HepG2 (cell line): ENCODE results near the gene AMY2A. TPM values are rescaled to one million over a fixed set of nuclear protein-coding genes. Genes with fewer than 3 reads are reported as not detected.
"Not testable (repeated sequence)": the region's sequence is repeated elsewhere in the genome, so short reads cannot be mapped to it uniquely, and the experiment has no call there.

Experiments
- ATAC-seq: fragments of 200-7000 bp; cut with Tn5 transposase; 3 replicates; pipeline ENCODE4 v1.9.1; 2020; ENCODE audit warnings: mild to moderate bottlenecking, moderate library complexity
- BruUV-seq: library from RNA; stranded (reverse); fragments of 400-500 nt; replicated peaks from 2 replicates; lab custom pipeline; 2021; lab: Mats Ljungman, UMichigan
- CTCF ChIA-PET: fragments of 300-600 bp; formaldehyde crosslinking; extraction: SDS; loops from one replicate; lab custom pipeline; 2021; ENCODE audit warnings: low total read pairs, inconsistent platforms, low intra/inter-chr PET ratio; lab: Yijun Ruan, JAX
- POLR2A ChIA-PET: fragments of 350-600 bp; sonication (Branson Sonifier 250); formaldehyde crosslinking; loops from one replicate; lab custom pipeline; 2020; ENCODE audit warnings: antibody characterized with exemption, inconsistent platforms; lab: Yijun Ruan, JAX
- DNase-seq: peaks from one replicate; pipeline ENCODE4 v3.0.0-alpha.2; 2015; ENCODE audit warnings: low spot score
- FAIRE-seq: peaks from 3 replicates; lab custom pipeline; 2011; peaks lifted over from hg19 to GRCh38; lab: Jason Lieb, UNC
- H2AFZ ChIP-seq: one replicate; pipeline ENCODE4 v1.6.1; 2011; ENCODE audit warnings: low read length, inconsistent platforms
- H3K27ac ChIP-seq: fragments of 300-600 bp; 3 replicates; pipeline ENCODE4 v1.8.0; 2011; ENCODE audit warnings: mixed run types, mild to moderate bottlenecking, mixed read lengths, low read length, inconsistent platforms; ENCODE audit not compliant: insufficient read depth; ENCODE audit errors: extremely low read length
- H3K27me3 ChIP-seq, 2 experiments: fragments of 200-600 bp in 1 of 2; 2 replicates in 1 of 2; 3 replicates in 1 of 2; pipeline versions ENCODE4 v1.6.0 to v1.8.0; 2011; ENCODE audit warnings: low read length in 2 of 2, mild to moderate bottlenecking in 2 of 2, moderate library complexity in 2 of 2, inconsistent platforms in 1 of 2; ENCODE audit not compliant: insufficient read depth in 2 of 2, control insufficient read depth in 1 of 2
- H3K36me3 ChIP-seq, 2 experiments: fragments of 200-600 bp in 1 of 2; replicated peaks in 1 of 2; 2 replicates in 1 of 2; 3 replicates in 1 of 2; pipeline versions ENCODE4 v1.5.1 to v1.8.0; 2011; ENCODE audit warnings: low read length in 2 of 2, inconsistent platforms in 1 of 2; ENCODE audit not compliant: insufficient read depth in 2 of 2, control insufficient read depth in 1 of 2
- H3K4me1 ChIP-seq: 2 replicates; pipeline ENCODE4 v1.5.1; 2012; ENCODE audit warnings: low read length, inconsistent platforms; ENCODE audit not compliant: insufficient read depth
- H3K4me2 ChIP-seq: 2 replicates; pipeline ENCODE4 v1.6.0; 2011; ENCODE audit warnings: low read depth, low read length, inconsistent platforms
- H3K4me3 ChIP-seq, 3 experiments: fragments of 200-600 bp in 1 of 3; sonication (generic), shearing (Covaris generic) in 1 of 3; replicated peaks in 1 of 3; 2 replicates each; pipeline ENCODE4 v1.5.1; 2011 to 2016; ENCODE audit warnings: low read length in 3 of 3, inconsistent platforms in 2 of 3, low read depth in 2 of 3, mild to moderate bottlenecking in 2 of 3, control low read depth in 1 of 3, mixed read lengths in 1 of 3; ENCODE audit not compliant: insufficient read depth in 1 of 3
- H3K79me2 ChIP-seq: one replicate; pipeline ENCODE4 v1.6.1; 2011; ENCODE audit warnings: low read length, inconsistent platforms; ENCODE audit not compliant: insufficient read depth
- H3K9ac ChIP-seq: 2 replicates; pipeline ENCODE4 v1.6.0; 2011; ENCODE audit warnings: mild to moderate bottlenecking, low read depth, low read length, inconsistent platforms; ENCODE audit not compliant: insufficient read depth
- H3K9me3 ChIP-seq: 2 replicates; pipeline ENCODE4 v1.5.1; 2012; ENCODE audit warnings: mild to moderate bottlenecking, low read length
- H4K20me1 ChIP-seq: 2 replicates; pipeline ENCODE4 v1.6.0; 2011; ENCODE audit warnings: inconsistent platforms, mild to moderate bottlenecking, low read length, moderate library complexity; ENCODE audit not compliant: insufficient read depth
- WGBS: methylation state at CpG from one replicate; pipeline ENCODE4 v1.1.6; 2017; ENCODE audit warnings: low lambda C conversion rate; 5-methylcytosine and 5-hydroxymethylcytosine counted together
- in situ Hi-C: cut with HindIII; loops from 2 replicates; pipeline ENCODE4 v1.10.0; 2017; ENCODE audit warnings: low pct_unique_long_range_greater_than_20kb; ENCODE audit not compliant: extremely low pct_ligation_motif_present
- intact Hi-C: fragments of 100-400 bp; cut with micrococcal nuclease; formaldehyde crosslinking; loops from one replicate; pipeline ENCODE4 v1.10.0; 2022; ENCODE audit not compliant: unreplicated experiment
- polyA plus RNA-seq, 8 experiments: library from polyadenylated mRNA; depleted of rRNA in 3 of 8; stranded (reverse) in 7 of 8; unstranded in 1 of 8; fragments of >200 nt; fragmentation: Illumina TruSeq in 4 of 8; extraction: Trizol in 4 of 8; gene quantifications; 2 replicates each; pipeline versions ENCODE4 v1.2.1 to v1.2.3, GENCODE V29; 2011 to 2016; ENCODE audit warnings: low read depth in 4 of 8, missing spikeins in 1 of 8, mixed read lengths in 1 of 8; ENCODE audit not compliant: insufficient read depth in 1 of 8
- small RNA-seq, 3 experiments: library from RNA; depleted of rRNA; stranded (forward); fragments of <200 nt; gene quantifications; one replicate each; pipeline ENCODE3, GENCODE V24; 2012; ENCODE audit warnings: low read depth in 2 of 3, low replicate concordance in 1 of 3; ENCODE audit not compliant: insufficient read length in 3 of 3, insufficient read depth in 2 of 3
- total RNA-seq, 5 experiments: library from RNA; depleted of rRNA; stranded (reverse); fragments of >200 nt; fragmentation: Illumina TruSeq; extraction: Trizol; gene quantifications; 2 replicates each; pipeline ENCODE4 v1.2.3, GENCODE V29; 2016; ENCODE audit warnings: low read depth in 1 of 5

Gene AMY2A
- total and polyA plus RNA-seq, 2 of the 13 experiments (the other 11 are each of a cell fraction or from before 2014, with no cell fraction given), result not detected

DNA sequence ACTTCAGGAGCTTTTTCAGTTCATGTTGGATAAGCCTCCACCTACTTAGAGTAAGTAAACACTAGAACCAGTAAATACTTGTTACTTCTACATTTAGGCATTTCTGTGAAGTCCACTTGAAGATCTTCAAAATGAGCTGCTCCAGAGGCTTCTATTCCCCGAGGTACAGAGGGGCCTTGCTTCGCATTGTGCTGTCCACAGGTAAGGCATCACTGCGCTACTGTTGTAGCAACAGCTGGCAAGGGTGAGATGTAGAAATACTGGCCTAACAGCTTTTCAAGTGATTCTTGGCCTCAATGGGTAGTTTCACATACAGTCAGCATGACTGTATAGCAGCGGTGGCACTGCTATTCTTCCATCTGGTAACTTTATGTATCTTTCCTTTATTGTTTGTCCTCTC, 33.7 kb downstream of the AMY2A start:
- DNase-seq, FAIRE-seq, H2AFZ ChIP-seq, H3K4me3 ChIP-seq, H3K27me3 ChIP-seq, CTCF ChIA-PET, H3K9me3 ChIP-seq, ATAC-seq, H3K36me3 ChIP-seq, H3K4me2 ChIP-seq, POLR2A ChIA-PET, H3K27ac ChIP-seq, in situ Hi-C loops, BruUV-seq, H3K4me1 ChIP-seq, intact Hi-C loops, H4K20me1 ChIP-seq, H3K9ac ChIP-seq, H3K79me2 ChIP-seq: not testable (repeated sequence)
- no CpG with 5 or more reads among the region's 4 CpGs for WGBS

GRCh38 chr1:103654133-103654532, 36.9 kb downstream of the AMY2A start:
- BruUV-seq, H3K9ac ChIP-seq, H3K79me2 ChIP-seq, CTCF ChIA-PET, FAIRE-seq, POLR2A ChIA-PET, H3K36me3 ChIP-seq, H3K4me1 ChIP-seq, H3K9me3 ChIP-seq, H3K4me2 ChIP-seq, ATAC-seq, H3K27me3 ChIP-seq, H3K27ac ChIP-seq, in situ Hi-C loops, intact Hi-C loops, DNase-seq, H3K4me3 ChIP-seq, H4K20me1 ChIP-seq, H2AFZ ChIP-seq: not testable (repeated sequence)
- WGBS, result no CpG with 5 or more reads among the region's 6 CpGs

- H3K9me3 ChIP-seq, CTCF ChIA-PET, H2AFZ ChIP-seq, POLR2A ChIA-PET, BruUV-seq, H4K20me1 ChIP-seq, H3K9ac ChIP-seq, H3K4me2 ChIP-seq, H3K79me2 ChIP-seq, in situ Hi-C loops, H3K36me3 ChIP-seq, intact Hi-C loops, ATAC-seq, H3K4me1 ChIP-seq, DNase-seq, H3K4me3 ChIP-seq, FAIRE-seq, H3K27ac ChIP-seq, H3K27me3 ChIP-seq: not testable (repeated sequence)
- WGBS, result no CpG with 5 or more reads among the region's 5 CpGs
Observed at GRCh38 chr1:103655460-103655859, 38.2 kb downstream of the AMY2A start, which contains the start of gene AMY1A. Gene AMY1A, plus strand, starts transcription at chr1:103655760. Its CDS starts 571 bp downstream, at chr1:103656331.

Small RNA genes within 50 kb of the gene (small RNA-seq; reads per million reads assigned to genes)
- 0 reads per million in 3 experiments for gene AC105272.1

Other genes with a start within 250 kb of the AMY2A start
- 4.9 and 9.1 TPM in 2 replicates for gene RNPC3, start 91.7 kb upstream of the AMY2A start, total RNA-seq (2016; rRNA removed; fragmentation: Illumina TruSeq; extraction: Trizol)
- gene RNPC3, start 91.7 kb upstream of the AMY2A start, polyA plus RNA-seq (2011; rRNA removed), result 18.8 and 22.1 TPM in 2 replicates
- gene AMY2B, start 45.8 kb upstream of the AMY2A start, total RNA-seq (2016; rRNA removed; fragmentation: Illumina TruSeq; extraction: Trizol), result 0.18 and 1.3 TPM in 2 replicates
- 1.9 and 2.5 TPM in 2 replicates for gene AMY2B, start 45.8 kb upstream of the AMY2A start, polyA plus RNA-seq (2011; rRNA removed)
- gene AMY1A, start 38.3 kb downstream of the AMY2A start, total RNA-seq (2016; rRNA removed; fragmentation: Illumina TruSeq; extraction: Trizol), result not detected in 2 replicates
- gene AMY1A, start 38.3 kb downstream of the AMY2A start, polyA plus RNA-seq (2011; rRNA removed), result not detected in 2 replicates
- gene AMY1B, start 78.8 kb downstream of the AMY2A start, total RNA-seq (2016; rRNA removed; fragmentation: Illumina TruSeq; extraction: Trizol), result not detected in 2 replicates
- gene AMY1B, start 78.8 kb downstream of the AMY2A start, polyA plus RNA-seq (2011; rRNA removed), result not detected in 2 replicates
- not detected in 2 replicates for gene AMY1C, start 132.5 kb downstream of the AMY2A start, total RNA-seq (2016; rRNA removed; fragmentation: Illumina TruSeq; extraction: Trizol)
- not detected in 2 replicates for gene AMY1C, start 132.5 kb downstream of the AMY2A start, polyA plus RNA-seq (2011; rRNA removed)